HG03558 (cell line): ENCODE results near the gene C1QB.
"Not testable (repeated sequence)": the region's sequence is repeated elsewhere in the genome, so short reads cannot be mapped to it uniquely, and the experiment has no call there.

ENCODE experiments used
- ATAC-seq: cut with Tn5 transposase; IDR thresholded peaks from one replicate; pipeline ENCODE4 v1.9.1; 2021; ENCODE audit warnings: moderate number of reproducible peaks; ENCODE audit not compliant: unreplicated experiment; ENCODE audit errors: extremely low read depth

Gene C1QB

DNA sequence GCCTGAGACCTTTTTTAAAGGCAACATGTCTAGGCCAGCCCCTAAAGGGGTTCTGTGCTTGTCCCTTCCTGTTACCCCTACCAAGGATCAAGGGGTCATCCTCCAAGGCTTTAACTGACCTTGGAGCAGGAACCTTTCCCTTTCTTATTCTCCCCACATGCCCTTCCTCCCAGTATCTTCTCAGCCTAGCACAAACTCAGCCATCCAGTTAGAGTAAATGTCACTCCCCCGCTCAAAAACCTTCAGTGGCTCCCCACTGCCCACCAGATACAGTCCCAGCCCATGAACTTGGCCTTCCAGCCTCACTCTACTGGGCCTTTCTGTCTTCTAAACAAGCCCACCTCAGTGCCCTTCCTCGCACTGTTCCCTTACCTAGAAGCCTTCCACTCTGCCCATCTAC, 8.8 kb downstream of the C1QB start:
- no peak for ATAC-seq

GRCh38 chr1:22662318-22662717, 9.3 kb downstream of the C1QB start:
- no peak for ATAC-seq

DNA sequence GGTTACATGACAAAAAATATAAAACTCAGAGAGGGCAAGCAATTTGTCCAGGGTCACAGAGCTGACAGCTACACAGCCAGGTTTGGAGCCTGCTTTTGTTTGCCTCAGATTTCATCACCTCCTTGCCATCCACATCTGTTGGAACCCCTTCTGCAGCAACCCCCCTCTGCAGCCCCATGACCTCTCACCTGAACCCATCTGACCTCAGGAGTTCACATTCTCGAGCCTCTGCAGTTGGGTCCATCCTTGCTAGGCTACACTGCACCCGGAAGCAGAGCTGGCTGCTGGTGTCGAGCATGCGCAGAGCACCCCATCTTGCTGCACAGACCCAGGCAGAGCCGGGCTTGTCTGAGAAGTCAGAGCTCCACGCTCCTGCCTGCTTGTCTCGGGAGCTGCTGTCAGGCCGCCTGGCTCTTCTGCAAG, 10.0 kb downstream of the C1QB start:
- no peak for ATAC-seq

- ATAC-seq = no peak
These were observed 12.7 kb downstream of the C1QB start for GRCh38 chr1:22665752-22666151.

DNA sequence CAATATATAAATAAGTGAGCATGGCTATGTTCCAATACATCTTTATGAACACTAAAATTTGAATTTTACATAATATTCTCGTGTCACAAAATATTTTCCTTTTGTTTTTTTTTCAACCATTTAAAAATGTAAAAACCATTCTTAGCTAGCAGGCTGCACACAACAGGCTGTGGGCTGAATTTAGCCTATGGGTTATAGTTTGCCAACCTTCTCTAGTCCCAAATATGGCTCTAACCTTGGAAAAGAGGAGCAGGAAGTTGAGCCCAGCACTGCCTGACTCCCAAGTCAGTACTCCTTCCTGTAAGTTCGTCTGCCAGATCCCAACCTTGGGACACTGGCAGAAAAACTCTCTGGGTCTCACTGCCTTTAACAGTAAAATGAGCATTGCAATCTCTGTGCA, 13.4 kb downstream of the C1QB start:
- ATAC-seq = no peak

DNA sequence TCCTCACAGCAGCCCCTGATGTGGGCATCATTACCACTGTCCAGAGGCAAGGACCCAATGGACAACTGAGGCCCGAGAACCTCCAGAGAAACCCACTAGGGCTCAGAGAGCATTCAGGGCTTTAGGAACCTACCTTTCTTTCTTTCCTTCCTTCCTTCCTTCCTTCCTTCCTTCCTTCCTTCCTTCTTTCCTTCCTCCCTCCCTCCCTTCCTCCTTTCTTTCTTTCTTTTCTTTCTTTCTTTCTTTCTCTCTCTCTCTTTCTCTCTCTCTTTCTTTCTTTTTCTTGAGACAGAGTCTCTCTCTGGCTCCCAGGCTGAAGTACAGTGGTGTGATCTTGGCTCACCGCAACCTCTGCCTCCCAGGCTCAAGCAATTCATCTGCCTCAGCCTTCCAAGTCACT, 15.8 kb downstream of the C1QB start:
- ATAC-seq = not testable (repeated sequence)

- ATAC-seq = no peak
These were observed 17.4 kb downstream of the C1QB start for GRCh38 chr1:22670352-22670975.

DNA sequence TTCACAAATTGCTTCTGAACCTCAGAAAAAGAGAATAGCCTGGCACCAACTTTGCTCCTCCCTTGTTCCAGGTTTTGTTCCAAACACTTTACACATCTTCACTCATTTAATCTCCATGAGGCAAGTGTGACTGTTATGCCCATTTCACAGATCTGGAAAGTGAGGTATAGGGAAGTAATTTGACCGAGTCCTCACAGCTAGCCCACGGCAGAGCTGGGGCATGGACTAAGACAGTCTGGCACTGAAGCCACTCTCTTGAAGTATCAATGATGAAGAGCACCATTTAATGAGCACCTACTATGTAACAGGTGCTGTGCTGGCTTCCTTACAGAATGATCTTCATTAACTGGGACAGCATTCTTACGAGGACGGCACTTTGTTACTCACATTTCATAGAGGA, 19.0 kb downstream of the C1QB start:
- no peak for ATAC-seq

GRCh38 chr1:22673486-22674409, 20.7 kb downstream of the C1QB start:
- ATAC-seq = no peak

GRCh38 chr1:22674410-22674749, 21.3 kb downstream of the C1QB start:
- no peak for ATAC-seq

DNA sequence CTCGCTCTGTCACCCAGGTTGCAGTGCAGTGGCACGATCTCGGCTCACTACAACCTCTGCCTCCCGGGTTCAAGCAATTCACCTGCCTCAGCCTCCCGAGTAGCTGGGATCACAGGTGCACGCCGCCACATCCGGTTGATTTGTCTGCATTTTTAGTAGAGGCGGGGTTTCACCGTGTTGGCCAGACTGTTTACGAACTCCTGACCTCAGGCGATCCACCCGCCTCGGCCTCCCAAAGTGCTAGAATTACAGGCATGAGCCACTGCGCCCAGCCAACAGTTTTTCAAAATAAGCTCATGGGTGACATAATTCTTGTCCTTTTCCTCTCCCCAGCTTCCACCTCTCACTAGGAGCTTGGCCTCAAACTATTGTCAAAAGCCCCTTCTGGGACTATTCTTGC, 23.1 kb downstream of the C1QB start:
- ATAC-seq = not testable (repeated sequence)

- ATAC-seq = no peak
These were observed 24.0 kb downstream of the C1QB start for GRCh38 chr1:22676916-22677583.

- no peak for ATAC-seq
These were observed 25.2 kb downstream of the C1QB start for GRCh38 chr1:22677931-22678896.

GRCh38 chr1:22680726-22681125, 27.7 kb downstream of the C1QB start:
- no peak for ATAC-seq

DNA sequence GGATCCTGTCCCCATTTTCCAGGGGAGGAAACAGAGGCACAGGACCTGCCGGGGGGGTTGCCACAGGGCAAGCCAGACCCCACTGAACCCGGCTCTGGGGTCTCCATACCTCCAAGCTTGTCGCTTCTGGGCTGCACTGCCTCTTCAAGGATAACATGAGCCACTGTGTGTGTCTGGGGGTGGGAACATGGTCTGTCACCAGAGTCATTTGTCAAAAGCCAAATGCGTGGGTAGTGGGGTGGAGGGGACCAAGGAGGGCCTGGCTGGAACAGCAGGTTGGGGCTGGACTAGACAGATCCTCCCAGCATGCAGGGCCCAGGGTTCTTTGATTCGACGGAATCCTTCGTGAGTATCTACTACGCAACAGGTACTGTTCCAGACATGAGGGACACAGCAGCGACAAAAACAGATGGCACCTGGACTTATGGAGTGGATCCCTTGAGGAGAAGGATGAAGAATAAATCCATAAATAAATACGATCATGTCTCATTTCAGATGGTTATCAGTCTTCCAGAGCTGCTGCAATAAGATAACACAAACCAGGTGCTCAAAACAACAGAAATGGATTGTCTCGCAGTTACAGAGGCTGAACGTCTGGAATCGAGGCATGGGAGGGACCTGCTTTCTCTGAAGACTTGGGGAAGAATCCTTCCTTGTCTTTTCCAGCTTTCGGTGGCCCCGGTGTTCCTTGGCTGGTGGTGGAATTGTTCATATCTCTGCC, 28.7 kb downstream of the C1QB start:
- ATAC-seq = no peak

GRCh38 chr1:22683547-22683946, 30.5 kb downstream of the C1QB start:
- ATAC-seq = no peak

DNA sequence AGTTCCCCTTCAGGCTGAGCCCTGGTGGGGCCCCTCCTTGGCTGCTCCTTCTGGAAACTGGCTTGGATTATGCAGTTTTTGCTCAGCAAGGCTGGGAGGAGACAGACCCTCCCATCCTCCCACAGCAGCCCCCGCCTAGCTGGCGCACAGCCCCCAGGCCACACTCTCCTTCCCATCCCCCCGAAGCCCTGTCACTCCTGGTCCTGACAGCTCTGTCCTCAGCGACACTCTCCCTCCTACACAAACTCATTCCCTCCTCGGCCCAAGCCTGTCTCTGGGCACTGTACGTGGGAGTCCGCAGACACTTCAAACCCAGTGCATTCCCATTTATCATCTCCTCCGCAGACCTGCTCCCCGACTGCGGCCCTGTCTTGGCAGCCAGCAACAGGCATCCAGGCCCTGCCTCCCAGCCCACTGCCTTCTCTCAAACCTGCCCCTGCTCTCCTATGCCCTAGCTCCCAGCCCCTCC, 32.6 kb downstream of the C1QB start:
- ATAC-seq = no peak

DNA sequence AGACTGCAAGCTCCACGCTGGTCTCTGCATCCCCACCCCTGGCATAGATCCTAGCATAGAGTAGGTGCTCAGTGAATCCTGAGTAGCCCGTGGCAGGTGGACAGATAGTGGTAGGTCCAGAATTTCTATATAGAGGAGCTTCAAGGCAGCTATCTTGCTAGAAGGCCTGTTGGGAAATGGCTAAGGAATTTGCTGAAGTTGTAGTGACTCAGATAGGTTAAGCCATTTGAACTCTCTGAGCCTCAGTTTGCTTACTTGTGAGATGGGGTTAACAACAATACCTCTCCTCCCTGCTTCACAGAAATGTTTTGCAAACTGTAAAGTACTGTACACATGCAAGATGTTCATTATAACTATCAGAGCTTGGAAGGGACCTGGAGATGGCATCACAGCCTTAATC, 34.2 kb downstream of the C1QB start:
- ATAC-seq = no peak

- ATAC-seq = no peak
These were observed 35.4 kb downstream of the C1QB start for GRCh38 chr1:22688466-22688865.
